ENCODE results near the gene ZNF554.
"Not testable (repeated sequence)": the region's sequence is repeated elsewhere in the genome, so short reads cannot be mapped to it uniquely, and the experiment has no call there.

ZNF554 gene

GRCh38 chr19:2790557-2791271, 29.0 kb upstream of the ZNF554 start:
- no peak for DNase-seq (ENCODE audit: low read depth)

GRCh38 chr19:2791440-2791839, 28.2 kb upstream of the ZNF554 start:
- DNase-seq (ENCODE audit: low read depth): no peak

GRCh38 chr19:2791876-2792275, 27.8 kb upstream of the ZNF554 start:
- DNase-seq (ENCODE audit: low read depth): no peak

GRCh38 chr19:2792666-2793065, 27.0 kb upstream of the ZNF554 start:
- not testable (repeated sequence) for DNase-seq (ENCODE audit: low read depth)

GRCh38 chr19:2793126-2793525, 26.5 kb upstream of the ZNF554 start:
- no peak for DNase-seq (ENCODE audit: low read depth)

GRCh38 chr19:2793577-2793976, 26.1 kb upstream of the ZNF554 start:
- DNase-seq (ENCODE audit: low read depth): no peak

- no peak for DNase-seq (ENCODE audit: low read depth)
Measured at GRCh38 chr19:2795827-2796658, 23.6 kb upstream of the ZNF554 start.

- no peak for DNase-seq (ENCODE audit: low read depth)
Measured at GRCh38 chr19:2796659-2797266, 22.9 kb upstream of the ZNF554 start.

- no peak for DNase-seq (ENCODE audit: low read depth)
Measured at GRCh38 chr19:2797280-2797679, 22.4 kb upstream of the ZNF554 start.

GRCh38 chr19:2798158-2798685, 21.4 kb upstream of the ZNF554 start:
- DNase-seq (ENCODE audit: low read depth): no peak

- DNase-seq (ENCODE audit: low read depth): no peak
Measured at GRCh38 chr19:2798733-2799132, 20.9 kb upstream of the ZNF554 start.

- no peak for DNase-seq (ENCODE audit: low read depth)
Measured at GRCh38 chr19:2799273-2800020, 20.2 kb upstream of the ZNF554 start.

- no peak for DNase-seq (ENCODE audit: low read depth)
Measured at GRCh38 chr19:2800506-2800905, 19.2 kb upstream of the ZNF554 start.

GRCh38 chr19:2802826-2803225, 16.8 kb upstream of the ZNF554 start:
- no peak for DNase-seq (ENCODE audit: low read depth)

- DNase-seq (ENCODE audit: low read depth): no peak
Measured at GRCh38 chr19:2803486-2804155, 16.0 kb upstream of the ZNF554 start.

GRCh38 chr19:2804156-2805004, 15.3 kb upstream of the ZNF554 start:
- DNase-seq (ENCODE audit: low read depth): no peak

- no peak for DNase-seq (ENCODE audit: low read depth)
Measured at GRCh38 chr19:2805261-2805900, 14.3 kb upstream of the ZNF554 start.

GRCh38 chr19:2805991-2806649, 13.5 kb upstream of the ZNF554 start:
- no peak for DNase-seq (ENCODE audit: low read depth)

GRCh38 chr19:2806736-2807378, 12.8 kb upstream of the ZNF554 start:
- DNase-seq (ENCODE audit: low read depth): no peak
